Dermis blood vessel endothelial cell (primary cell): Measurements from ENCODE around the gene SYT9. TPM values are rescaled to one million over a fixed set of nuclear protein-coding genes. Genes with fewer than 3 reads are reported as not detected.

Source experiments
- DNase-seq: peaks from one replicate; pipeline ENCODE4 v3.0.0; 2010
- total RNA-seq: library from RNA; depleted of rRNA; stranded (reverse); fragments of >200 nt; gene quantifications from 2 replicates; pipeline ENCODE4 v1.2.3, GENCODE V29; 2014

Gene SYT9
- total RNA-seq, 1 donor from 2014 or later, result 0.51 TPM

GRCh38 chr11:7428196-7428595, 176.5 kb downstream of the SYT9 start:
- no peak for DNase-seq

DNA sequence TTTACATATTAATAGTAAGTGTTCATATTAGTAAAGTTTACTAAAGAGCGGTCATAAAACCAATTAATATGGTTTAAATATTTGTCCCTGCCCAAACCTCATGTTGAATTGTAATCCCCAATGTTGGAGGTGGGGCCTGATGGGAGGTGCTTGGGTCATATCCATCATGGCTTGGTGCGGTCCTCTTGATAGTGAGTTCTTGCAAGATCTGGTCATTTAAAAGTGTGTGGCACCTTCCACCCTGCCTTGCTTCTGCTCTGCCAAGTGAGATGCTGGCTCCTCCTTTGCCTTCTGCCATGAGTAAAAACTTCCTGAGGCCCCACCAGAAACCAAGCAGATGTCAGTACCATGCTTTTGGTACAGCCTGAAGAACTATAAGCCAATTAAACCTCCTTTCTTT, 178.8 kb downstream of the SYT9 start:
- no peak for DNase-seq

GRCh38 chr11:7435176-7435575, 183.5 kb downstream of the SYT9 start:
- no peak for DNase-seq

DNA sequence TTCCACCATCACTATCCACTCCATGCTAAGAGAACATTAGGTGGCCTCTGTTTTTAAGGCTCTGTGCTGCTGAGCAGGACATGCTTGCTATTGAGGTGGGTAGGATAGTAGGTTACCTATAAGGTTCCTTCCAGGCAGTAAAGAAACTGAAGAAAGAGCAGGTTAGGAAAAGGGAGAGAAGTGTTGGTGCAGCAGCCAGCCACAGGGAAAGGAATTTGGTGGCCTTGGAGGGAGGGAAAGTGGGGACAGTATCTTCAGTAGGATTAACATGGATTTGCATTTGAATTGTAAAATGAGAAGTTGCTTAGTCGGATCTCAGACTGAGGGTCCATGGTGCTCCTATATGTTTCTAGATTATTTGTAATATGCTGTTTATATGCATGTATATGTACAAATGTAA, 184.4 kb downstream of the SYT9 start:
- no peak for DNase-seq

- peak; percentile 17 for DNase-seq
Measured at GRCh38 chr11:7436657-7437056, 185.0 kb downstream of the SYT9 start.

- DNase-seq, result no peak
Measured at GRCh38 chr11:7437696-7438095, 186.0 kb downstream of the SYT9 start.

DNA sequence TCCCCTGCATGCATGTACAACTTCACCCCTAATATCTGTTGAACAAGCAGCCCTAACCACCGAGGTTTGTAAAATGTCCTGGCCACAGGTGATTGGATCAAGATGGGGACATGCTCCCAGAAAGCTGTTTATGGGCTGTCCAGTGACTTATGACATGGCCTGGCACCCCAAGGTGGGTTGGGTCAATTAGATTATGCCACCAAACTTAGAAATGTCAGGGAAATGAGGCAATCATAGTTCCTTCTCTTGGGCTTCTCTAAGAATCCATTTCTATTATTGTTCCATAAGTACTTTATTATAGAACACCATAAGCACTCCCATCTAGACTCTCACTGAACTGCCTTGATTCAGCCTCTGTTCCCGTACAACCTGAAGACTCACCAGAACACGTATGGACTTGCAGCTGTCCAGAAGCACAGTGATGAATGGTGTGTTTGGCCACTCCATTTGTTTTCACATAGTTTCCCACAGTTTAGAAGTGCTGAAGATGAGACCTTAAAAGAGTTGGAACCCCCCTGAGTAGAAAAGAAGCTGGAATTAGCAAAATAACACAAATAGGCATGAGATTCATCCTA, 188.1 kb downstream of the SYT9 start:
- no peak for DNase-seq

- peak; percentile 74 for DNase-seq
Measured at GRCh38 chr11:7442588-7443215, 191.0 kb downstream of the SYT9 start.

GRCh38 chr11:7444091-7444981, 192.6 kb downstream of the SYT9 start:
- DNase-seq, result no peak

DNA sequence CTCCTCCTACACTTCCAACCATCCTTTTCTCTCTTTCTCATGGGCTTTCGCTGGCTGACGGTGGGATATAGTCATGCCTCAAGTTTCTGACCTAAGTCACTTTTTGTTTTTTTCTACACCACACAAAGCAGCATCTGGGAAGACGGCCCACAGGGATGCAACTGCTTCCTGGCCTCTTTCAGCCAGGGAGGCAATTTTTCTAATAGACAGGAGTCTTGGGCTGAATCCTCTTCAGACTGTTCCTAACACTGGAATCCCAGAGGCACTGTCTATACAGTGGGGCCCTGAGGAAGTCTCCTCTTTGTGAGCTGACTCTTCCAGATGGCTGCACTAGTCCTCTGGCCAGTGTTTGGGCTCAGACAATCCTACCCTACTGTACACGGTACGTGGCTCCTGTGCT, 193.9 kb downstream of the SYT9 start:
- DNase-seq, result no peak

DNA sequence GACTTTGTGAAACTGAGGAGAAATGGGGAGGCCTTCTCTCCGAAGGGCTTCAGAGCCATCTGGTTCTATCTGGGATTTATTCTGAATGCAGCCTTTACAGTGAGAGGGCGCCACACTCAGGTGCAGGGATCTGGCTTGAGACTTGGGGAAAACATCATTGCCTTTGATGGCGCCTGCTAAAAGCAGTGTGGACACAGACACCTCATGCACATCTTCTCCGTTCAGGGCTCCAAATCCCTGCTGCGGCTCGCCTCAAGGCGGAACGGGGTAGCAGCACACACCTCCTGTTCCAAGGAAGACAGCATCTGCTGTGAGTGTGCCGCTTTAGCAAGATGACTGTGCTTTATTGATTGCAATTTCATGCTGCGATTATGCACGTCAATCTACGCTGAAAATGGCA, 196.5 kb downstream of the SYT9 start:
- no peak for DNase-seq

DNA sequence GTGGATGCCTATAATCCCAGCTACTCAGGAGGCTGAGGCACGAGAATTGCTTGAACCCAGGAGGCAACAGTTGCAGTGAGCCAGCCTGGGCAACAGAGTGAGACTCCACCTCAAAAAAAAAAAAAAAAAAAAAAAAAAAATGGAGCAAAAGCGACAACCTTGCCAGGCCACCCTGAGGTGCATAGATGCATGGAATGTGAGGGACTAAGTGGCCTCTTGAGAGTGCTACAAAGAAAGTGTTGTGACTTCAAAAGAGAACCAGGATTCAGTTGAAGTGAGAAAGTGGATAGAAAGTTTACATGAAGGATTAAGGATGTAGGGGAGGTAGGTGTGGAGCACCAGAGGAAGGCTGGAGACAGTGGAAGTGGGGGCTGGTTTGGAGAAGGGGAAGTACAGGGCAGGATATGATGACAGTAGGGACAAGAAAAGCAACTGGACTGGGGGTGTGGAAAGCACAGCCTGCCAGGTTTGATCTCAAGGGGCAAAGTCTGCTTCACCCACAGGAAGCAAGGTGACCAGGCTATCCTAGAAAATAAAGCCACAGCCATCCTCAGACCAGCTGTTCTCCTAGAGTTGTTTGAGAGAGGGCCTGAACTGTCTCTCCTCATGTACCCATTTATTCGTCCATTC, 197.6 kb downstream of the SYT9 start:
- no peak for DNase-seq

GRCh38 chr11:7449841-7450214, 198.1 kb downstream of the SYT9 start:
- DNase-seq, result no peak

DNA sequence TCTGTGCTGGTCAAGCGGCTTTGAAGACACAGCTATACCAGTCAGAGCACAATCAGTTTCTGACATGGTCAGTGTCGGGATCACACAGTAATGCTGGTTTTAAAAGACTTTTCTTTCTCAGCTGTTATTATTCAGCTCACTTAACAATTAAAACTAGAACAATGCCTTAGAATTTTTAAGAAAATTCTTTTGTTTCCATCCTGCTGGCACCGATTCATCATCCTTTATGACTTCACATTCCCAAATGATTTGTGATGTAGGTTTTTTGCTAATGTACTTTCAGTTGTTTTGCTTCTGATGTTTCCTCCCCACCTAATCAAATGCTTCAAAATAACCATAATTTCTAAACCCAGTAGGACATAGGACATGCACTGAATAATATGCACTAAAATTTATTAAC, 199.1 kb downstream of the SYT9 start:
- peak; percentile 6 for DNase-seq

DNA sequence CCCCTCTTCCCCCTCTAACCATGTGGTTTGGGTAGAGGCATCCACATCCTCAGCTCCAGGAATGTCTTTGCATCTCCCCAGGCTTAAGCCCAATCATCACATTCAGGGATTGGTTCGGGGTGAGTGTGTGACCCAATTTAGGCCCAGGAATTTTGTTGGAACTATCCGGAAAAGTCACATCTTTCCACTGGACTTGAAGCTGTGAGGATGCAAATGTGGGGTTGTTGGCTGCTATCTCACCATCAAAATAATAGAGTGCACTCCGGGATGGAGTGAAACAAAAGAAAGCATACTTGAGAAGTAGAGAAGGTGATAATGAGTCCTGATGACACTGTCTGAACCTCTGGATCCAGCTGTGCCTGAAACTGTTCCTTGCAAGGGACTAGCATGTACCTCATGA, 199.8 kb downstream of the SYT9 start:
- DNase-seq, result no peak

DNA sequence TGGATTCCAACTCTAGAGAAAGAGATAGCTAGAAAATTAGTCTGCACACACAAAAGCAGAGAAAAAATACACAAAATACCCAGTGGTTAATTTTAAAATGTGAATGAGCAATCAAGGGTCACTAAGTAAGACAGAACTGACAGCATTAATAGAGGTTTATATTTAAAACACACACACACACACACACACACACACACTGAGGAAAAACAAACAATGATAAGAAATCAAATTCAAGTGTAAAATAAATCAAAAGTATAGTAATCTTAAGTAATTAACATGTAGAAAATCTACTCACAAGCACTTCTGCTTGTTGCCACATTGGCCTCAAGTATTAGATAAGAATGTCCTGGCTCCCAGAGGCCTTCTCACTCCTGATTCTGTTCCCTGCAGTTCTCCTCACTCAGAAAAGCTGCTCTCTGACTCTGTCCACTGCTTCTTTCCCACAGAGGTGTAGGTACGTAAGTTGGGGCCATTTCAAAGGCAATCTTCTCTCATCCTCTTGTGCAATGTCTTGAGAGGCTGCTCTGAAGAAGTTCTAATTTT, 200.3 kb downstream of the SYT9 start:
- DNase-seq, result no peak

GRCh38 chr11:7454854-7455253, 203.2 kb downstream of the SYT9 start:
- no peak for DNase-seq

GRCh38 chr11:7457211-7457610, 205.5 kb downstream of the SYT9 start:
- no peak for DNase-seq

GRCh38 chr11:7462706-7463105, 211.0 kb downstream of the SYT9 start:
- DNase-seq, result no peak

DNA sequence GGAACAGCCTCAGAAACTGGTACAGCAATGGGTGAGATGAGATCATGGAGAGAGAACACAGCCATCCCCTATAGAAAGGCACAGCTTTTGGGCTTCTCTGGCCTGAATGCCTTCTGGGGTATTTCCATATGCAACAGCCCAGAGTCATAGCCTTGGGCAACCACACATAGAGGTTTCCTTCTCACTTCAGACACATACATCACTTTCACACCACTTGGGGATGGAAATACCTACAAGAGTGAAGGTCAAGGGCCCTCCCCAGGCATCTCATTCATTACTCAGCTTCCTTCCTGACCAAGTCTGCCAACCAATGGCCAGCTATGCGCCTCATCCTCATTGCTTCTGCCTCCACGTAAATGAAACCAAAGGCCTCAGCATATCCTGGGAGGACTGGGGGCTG, 215.9 kb downstream of the SYT9 start:
- DNase-seq, result no peak

DNA sequence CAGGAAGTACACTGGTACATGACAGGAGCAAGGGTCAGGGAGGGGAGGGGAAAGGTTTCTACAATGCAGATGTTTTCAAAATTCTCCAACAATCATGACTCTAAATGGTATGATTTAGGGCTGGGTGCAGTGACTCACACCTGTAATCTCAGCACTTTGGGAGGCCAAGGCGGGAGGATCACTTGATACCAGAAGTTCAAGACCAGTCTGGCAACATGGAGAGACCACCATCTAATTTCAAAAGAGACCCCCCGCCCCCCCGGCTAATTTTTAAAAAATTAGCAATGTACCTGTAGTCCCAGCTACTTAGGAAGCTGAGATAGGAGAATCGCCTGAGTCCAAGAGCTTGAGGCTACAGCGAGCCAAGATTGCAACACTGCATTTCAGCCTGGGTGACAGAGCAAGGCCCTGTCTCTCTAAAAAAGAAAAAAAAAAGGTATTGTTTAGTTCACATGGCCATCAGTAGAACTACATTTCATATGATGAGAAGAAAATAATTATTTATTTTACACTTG, 217.7 kb downstream of the SYT9 start:
- DNase-seq, result no peak

DNA sequence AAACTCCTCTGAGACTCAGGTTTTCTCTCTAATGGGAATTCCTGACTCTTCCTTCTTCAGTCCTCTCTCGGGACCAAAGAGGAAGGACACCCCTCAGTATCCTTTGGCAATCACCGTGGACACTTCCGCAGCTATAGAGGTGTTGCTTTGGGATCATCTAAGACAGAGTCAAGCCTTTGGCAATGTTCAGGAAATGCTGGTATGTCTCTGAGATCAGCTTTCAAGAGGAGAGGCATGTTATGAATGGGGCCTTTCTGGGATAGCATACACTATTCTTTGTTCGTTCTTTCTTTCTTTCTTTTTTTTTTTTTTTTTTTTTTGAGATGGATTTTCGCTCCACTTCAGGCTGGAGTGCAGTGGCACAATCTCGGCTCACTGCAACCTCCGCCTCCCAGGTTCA, 219.4 kb downstream of the SYT9 start:
- no peak for DNase-seq

DNA sequence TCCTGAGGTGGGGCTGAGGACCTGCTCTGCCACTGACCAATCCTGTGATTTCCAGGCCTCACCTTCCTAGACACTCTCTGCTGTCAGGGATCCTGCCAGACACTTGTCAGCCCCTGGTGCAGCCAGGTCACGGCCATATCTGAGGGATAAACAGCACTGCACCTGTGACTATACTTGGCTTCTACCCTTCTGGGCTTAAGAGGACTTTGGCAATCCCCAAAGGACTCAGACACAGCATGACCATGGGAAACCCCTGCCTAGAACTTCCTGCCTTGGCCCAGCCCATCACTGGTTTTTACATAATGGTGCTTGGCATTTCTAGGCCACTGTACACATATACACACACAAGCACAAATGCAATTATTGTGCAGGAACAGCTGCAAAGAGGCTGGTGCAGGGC, 222.0 kb downstream of the SYT9 start:
- no peak for DNase-seq
